ENCODE measurements around the gene TFB2M. TPM values are rescaled to one million over a fixed set of nuclear protein-coding genes. Genes with fewer than 3 reads are reported as not detected.
"Not testable (repeated sequence)": the region's sequence is repeated elsewhere in the genome, so short reads cannot be mapped to it uniquely, and the experiment has no call there.

The TFB2M gene
- total RNA-seq, 2 experiments from 2014 or later, result 10.8 to 11.1 TPM

- H3K36me3 Mint-ChIP-seq (ENCODE audit: low read depth), result peaks cover 34% of the 10 kb centered on the region
- peaks cover 59% of the 10 kb centered on the region for H3K4me1 Mint-ChIP-seq (ENCODE audit: low read depth)
- intact Hi-C loops (cut with micrococcal nuclease), result no loop called here
- no peak overlapping the region for H3K27ac Mint-ChIP-seq
- CTCF ChIA-PET, result no interaction called here
- no peak for DNase-seq
- no peak overlapping the region for H3K4me3 Mint-ChIP-seq
- H3K27me3 Mint-ChIP-seq (ENCODE audit: low read depth), result no peaks in the 10 kb centered on the region
- no peaks in the 10 kb centered on the region for H3K9me3 Mint-ChIP-seq
Observed at GRCh38 chr1:246595146-246595545, 29.1 kb upstream of the TFB2M start.

GRCh38 chr1:246592695-246593094 lies 26.6 kb upstream of the TFB2M start:
- Mint-ChIP-seq H3K36me3 (ENCODE audit: low read depth) (peaks cover 36% of the 10 kb centered on the region), H3K9me3 (peaks cover 3% of the 10 kb centered on the region), H3K4me1 (ENCODE audit: low read depth) (peaks cover 56% of the 10 kb centered on the region), H3K27ac (no peak overlapping the region), H3K27me3 (ENCODE audit: low read depth) (no peaks in the 10 kb centered on the region), H3K4me3 (no peak overlapping the region)
- CTCF ChIA-PET, result no interaction called here
- no peak for DNase-seq
- intact Hi-C loops (cut with micrococcal nuclease), result no loop called here

- Mint-ChIP-seq H3K36me3 (ENCODE audit: low read depth) (peaks cover 33% of the 10 kb centered on the region), H3K27ac (no peak overlapping the region), H3K4me1 (ENCODE audit: low read depth) (peaks cover 59% of the 10 kb centered on the region), H3K27me3 (ENCODE audit: low read depth) (no peaks in the 10 kb centered on the region), H3K9me3 (peaks cover 3% of the 10 kb centered on the region), H3K4me3 (no peak overlapping the region)
- no peak for DNase-seq
- CTCF ChIA-PET, result interaction anchor here (0.5 to 0.6 kb wide), 2 partner anchors 278 to 286 kb away, joined by 3 to 4 read pairs; no protein-coding TSS in a partner anchor
- intact Hi-C loops (cut with micrococcal nuclease), result no loop called here
Observed at GRCh38 chr1:246591958-246592357, 25.9 kb upstream of the TFB2M start.

GRCh38 chr1:246591504-246591903 lies 25.4 kb upstream of the TFB2M start:
- Mint-ChIP-seq H3K36me3 (ENCODE audit: low read depth) (peaks cover 33% of the 10 kb centered on the region), H3K9me3 (peaks cover 3% of the 10 kb centered on the region), H3K27me3 (ENCODE audit: low read depth) (no peaks in the 10 kb centered on the region), H3K4me1 (ENCODE audit: low read depth) (peaks cover 57% of the 10 kb centered on the region), H3K27ac (no peak overlapping the region), H3K4me3 (no peak overlapping the region)
- intact Hi-C loops (cut with micrococcal nuclease), result no loop called here
- CTCF ChIA-PET, result interaction anchor here (0.5 kb wide), 1 partner anchor 34 kb away, joined by 5 read pairs; no protein-coding TSS in a partner anchor
- peak; percentile 25 for DNase-seq

- intact Hi-C loops (cut with micrococcal nuclease), result no loop called here
- Mint-ChIP-seq H3K36me3 (ENCODE audit: low read depth) (peaks cover 32% of the 10 kb centered on the region), H3K4me3 (no peak overlapping the region), H3K27ac (no peak overlapping the region), H3K27me3 (ENCODE audit: low read depth) (no peaks in the 10 kb centered on the region), H3K4me1 (ENCODE audit: low read depth) (peaks cover 57% of the 10 kb centered on the region), H3K9me3 (peaks cover 3% of the 10 kb centered on the region)
- CTCF ChIA-PET, result interaction anchor here (0.5 kb wide), 1 partner anchor 35 kb away, joined by 5 read pairs; no protein-coding TSS in a partner anchor
- DNase-seq, result no peak
Observed at GRCh38 chr1:246591047-246591446, 25.0 kb upstream of the TFB2M start.

- CTCF ChIA-PET; H3K9me3 Mint-ChIP-seq; intact Hi-C loops (cut with micrococcal nuclease); H3K27me3 Mint-ChIP-seq (ENCODE audit: low read depth); H3K4me3 Mint-ChIP-seq; DNase-seq; H3K27ac Mint-ChIP-seq: not testable (repeated sequence)
- Mint-ChIP-seq H3K36me3 (ENCODE audit: low read depth) (peaks cover 23% of the 10 kb centered on the region), H3K4me1 (ENCODE audit: low read depth) (peaks cover 51% of the 10 kb centered on the region)
Observed at GRCh38 chr1:246589919-246590318, 23.9 kb upstream of the TFB2M start.

GRCh38 chr1:246588159-246588721 lies 22.2 kb upstream of the TFB2M start:
- DNase-seq, result no peak
- Mint-ChIP-seq H3K4me1 (ENCODE audit: low read depth) (peaks cover 55% of the 10 kb centered on the region), H3K27me3 (ENCODE audit: low read depth) (no peaks in the 10 kb centered on the region), H3K36me3 (ENCODE audit: low read depth) (peaks cover 26% of the 10 kb centered on the region), H3K27ac (no peak overlapping the region), H3K4me3 (no peak overlapping the region), H3K9me3 (peaks cover 3% of the 10 kb centered on the region)
- CTCF ChIA-PET, result no interaction called here
- intact Hi-C loops (cut with micrococcal nuclease), result no loop called here

- CTCF ChIA-PET, result no interaction called here
- peaks cover 24% of the 10 kb centered on the region for H3K36me3 Mint-ChIP-seq (ENCODE audit: low read depth)
Observed at GRCh38 chr1:246587606-246588005, 21.5 kb upstream of the TFB2M start.

GRCh38 chr1:246587032-246587431 lies 21.0 kb upstream of the TFB2M start:
- Mint-ChIP-seq H3K36me3 (ENCODE audit: low read depth) (peaks cover 23% of the 10 kb centered on the region), H3K9me3 (peaks cover 3% of the 10 kb centered on the region), H3K4me1 (ENCODE audit: low read depth) (peaks cover 58% of the 10 kb centered on the region), H3K4me3 (no peak overlapping the region), H3K27ac (no peak overlapping the region), H3K27me3 (ENCODE audit: low read depth) (no peaks in the 10 kb centered on the region)
- DNase-seq, result no peak
- intact Hi-C loops (cut with micrococcal nuclease), result loop anchor here (1.0 to 2.0 kb wide), 2 partner anchors 8 to 20 kb away; partner anchors contain the start of genes CNST and TFB2M
- CTCF ChIA-PET, result no interaction called here

More at GRCh38 chr1:246587606-246588005, 21.5 kb upstream of the TFB2M start:
- Mint-ChIP-seq H3K27ac (peak overlapping the region; percentile 24), H3K4me3 (no peak overlapping the region), H3K27me3 (ENCODE audit: low read depth) (no peaks in the 10 kb centered on the region), H3K4me1 (ENCODE audit: low read depth) (peaks cover 57% of the 10 kb centered on the region), H3K9me3 (peaks cover 3% of the 10 kb centered on the region)
- intact Hi-C loops (cut with micrococcal nuclease), result loop anchor here (1.0 to 2.0 kb wide), 2 partner anchors 8 to 21 kb away; partner anchors contain the start of genes CNST and TFB2M
- no peak for DNase-seq

- H3K4me3 Mint-ChIP-seq, result no peak overlapping the region
- peaks cover 60% of the 10 kb centered on the region for H3K4me1 Mint-ChIP-seq (ENCODE audit: low read depth)
- H3K9me3 Mint-ChIP-seq, result no peaks in the 10 kb centered on the region
- no peak overlapping the region for H3K27ac Mint-ChIP-seq
- intact Hi-C loops (cut with micrococcal nuclease), result no loop called here
- no peak for DNase-seq
- H3K27me3 Mint-ChIP-seq (ENCODE audit: low read depth), result no peaks in the 10 kb centered on the region
- CTCF ChIA-PET, result no interaction called here
- H3K36me3 Mint-ChIP-seq (ENCODE audit: low read depth), result peaks cover 5% of the 10 kb centered on the region
Observed at GRCh38 chr1:246583448-246584185, 17.6 kb upstream of the TFB2M start.

GRCh38 chr1:246583056-246583440 lies 17.0 kb upstream of the TFB2M start:
- CTCF ChIA-PET, result no interaction called here
- Mint-ChIP-seq H3K4me3 (no peak overlapping the region), H3K36me3 (ENCODE audit: low read depth) (peaks cover 5% of the 10 kb centered on the region), H3K27me3 (ENCODE audit: low read depth) (no peaks in the 10 kb centered on the region), H3K9me3 (no peaks in the 10 kb centered on the region), H3K4me1 (ENCODE audit: low read depth) (peaks cover 62% of the 10 kb centered on the region), H3K27ac (no peak overlapping the region)
- no peak for DNase-seq
- intact Hi-C loops (cut with micrococcal nuclease), result no loop called here

GRCh38 chr1:246582301-246583055 lies 16.4 kb upstream of the TFB2M start:
- Mint-ChIP-seq H3K9me3 (no peaks in the 10 kb centered on the region), H3K27ac (no peak overlapping the region), H3K4me1 (ENCODE audit: low read depth) (peaks cover 62% of the 10 kb centered on the region), H3K27me3 (ENCODE audit: low read depth) (no peaks in the 10 kb centered on the region), H3K36me3 (ENCODE audit: low read depth) (peaks cover 5% of the 10 kb centered on the region), H3K4me3 (no peak overlapping the region)
- no peak for DNase-seq
- CTCF ChIA-PET, result no interaction called here
- intact Hi-C loops (cut with micrococcal nuclease), result no loop called here

All from activated naive CD4-positive, alpha-beta T cell treated with anti-CD3 and anti-CD28 coated beads for 36 hours (primary cell).